NCI-H748 (cell line): ENCODE results near the gene PCK1.

Experiments
- DNase-seq: peaks from one replicate; lab custom pipeline; 2025; ENCODE audit not compliant: unreplicated experiment; lab: John Stamatoyannopoulos, UW

The PCK1 gene

DNA sequence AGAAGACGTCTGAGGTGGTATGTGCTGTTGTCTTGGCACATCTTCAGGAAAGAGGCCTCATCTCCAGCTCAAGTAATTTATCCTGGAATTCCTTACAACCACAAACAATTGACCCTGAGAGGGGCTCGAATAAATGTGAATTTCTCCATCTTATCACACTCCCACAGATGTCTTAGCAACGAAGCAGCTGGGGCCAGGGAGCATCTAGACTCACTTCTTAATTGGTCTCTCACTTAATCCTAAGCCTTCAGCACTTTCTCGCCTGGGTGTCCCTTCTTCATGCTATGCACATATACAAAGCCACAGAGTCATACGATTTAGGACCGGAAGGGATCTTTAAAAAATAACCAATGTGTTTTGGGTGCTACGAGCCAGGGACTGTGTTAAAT lies 27.1 kb downstream of the PCK1 start:
- no peak for DNase-seq

DNA sequence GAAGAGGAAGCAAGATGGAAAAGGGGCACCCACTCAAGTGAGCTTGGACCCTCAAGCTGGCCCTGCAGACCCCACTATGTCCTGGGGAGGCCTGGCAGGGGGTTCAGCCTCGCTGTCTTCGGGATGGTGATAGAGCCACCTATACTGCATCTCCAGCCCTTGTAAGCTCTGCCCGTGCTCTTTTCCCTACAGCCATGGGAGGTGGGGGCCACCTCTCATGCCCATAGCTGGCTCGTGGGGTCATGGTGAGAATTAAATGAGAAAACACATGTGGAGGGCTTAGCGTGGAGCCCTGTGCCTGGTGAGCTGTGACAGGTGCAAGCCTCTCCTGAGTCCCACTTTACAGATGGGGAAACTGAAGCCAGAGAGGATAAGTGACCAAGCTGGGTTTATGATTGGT lies 27.7 kb downstream of the PCK1 start:
- DNase-seq, result no peak

- no peak for DNase-seq
These were observed 28.3 kb downstream of the PCK1 start for GRCh38 chr20:57589123-57589727.

GRCh38 chr20:57589728-57590484 lies 29.0 kb downstream of the PCK1 start:
- DNase-seq, result no peak

DNA sequence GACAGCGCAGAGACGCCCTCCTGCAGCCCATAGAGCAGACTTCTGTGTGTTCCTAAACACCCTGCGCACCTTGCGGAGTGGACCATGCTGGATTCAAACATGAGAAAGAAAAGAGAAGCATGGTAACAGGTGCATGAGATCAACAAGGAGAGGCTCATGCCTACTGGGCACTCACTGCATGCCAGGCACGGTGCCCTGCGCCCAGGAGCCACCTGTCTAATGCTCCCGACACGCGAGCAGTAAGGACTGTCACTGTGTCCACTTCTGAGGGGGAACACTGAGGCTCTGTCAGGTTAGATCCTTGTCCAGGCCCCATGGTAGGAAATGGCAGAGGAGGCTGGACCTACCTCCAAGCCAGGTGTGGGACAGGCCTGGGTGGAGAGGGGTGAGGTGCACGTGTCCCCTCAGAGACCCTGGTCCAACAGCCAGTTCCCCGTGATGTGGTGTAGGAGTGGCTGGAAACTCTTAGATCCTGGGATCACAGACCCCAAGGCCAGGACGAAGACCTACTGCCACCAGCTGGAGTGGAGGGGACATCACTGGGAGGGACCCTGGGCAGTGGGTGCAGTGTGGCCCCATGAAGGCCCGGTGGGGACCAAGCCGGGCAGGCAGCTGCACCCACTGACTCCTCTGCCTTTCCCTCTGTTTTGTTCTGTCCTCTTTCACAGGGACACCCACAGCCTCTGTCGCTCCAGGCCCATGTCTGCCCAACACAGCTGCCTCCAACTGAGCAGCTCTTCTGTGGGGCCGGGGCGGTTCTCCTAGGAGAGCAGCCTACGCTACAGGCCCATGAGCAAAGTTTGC lies 29.8 kb downstream of the PCK1 start:
- no peak for DNase-seq

DNA sequence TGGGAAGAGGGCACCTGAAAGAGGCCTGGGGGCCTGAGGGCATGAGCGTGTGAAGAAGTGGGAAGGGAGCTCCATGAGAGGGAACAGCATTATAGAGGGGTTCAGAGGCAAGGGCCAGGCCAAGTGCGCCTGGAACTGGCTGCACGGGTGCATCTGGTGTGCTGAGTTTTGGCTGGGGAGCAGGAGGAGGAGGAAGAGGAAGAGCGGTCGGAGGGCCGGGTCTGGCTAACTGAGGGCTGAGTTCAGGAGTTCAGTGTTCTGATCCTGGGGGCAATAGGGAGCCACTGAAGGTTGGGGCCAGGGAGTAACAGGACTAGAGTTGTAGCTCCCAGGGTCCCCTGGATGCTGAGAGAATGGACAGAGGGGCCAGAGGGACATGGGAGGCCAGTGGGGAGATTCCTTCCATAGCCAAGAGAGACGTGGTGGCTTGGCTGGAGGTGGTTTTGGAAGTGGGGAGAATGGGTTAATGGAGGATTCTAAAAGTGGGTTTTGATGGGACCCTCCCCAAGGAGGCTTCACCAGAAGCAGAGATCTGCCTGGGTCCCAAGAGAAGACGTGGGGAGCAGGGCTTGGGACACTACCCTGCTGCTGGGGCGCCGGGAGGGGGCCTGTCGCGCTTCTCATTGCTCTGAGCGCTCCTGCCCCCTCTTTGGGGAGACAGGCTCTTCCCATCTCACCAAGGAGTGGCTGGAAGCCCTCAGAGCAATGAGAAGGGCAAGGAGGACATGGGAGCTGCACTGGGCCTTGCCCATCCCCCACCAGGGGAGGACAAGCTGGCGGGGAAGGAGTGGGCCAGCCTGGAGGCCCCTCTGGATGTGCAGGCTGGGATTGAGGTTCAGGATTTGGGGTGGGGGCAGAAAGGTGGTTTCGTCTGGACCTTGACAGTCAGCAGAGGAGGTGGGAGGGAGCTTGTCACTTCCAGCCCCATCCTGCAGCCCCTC lies 30.6 kb downstream of the PCK1 start:
- no peak for DNase-seq

- no peak for DNase-seq
These were observed 31.6 kb downstream of the PCK1 start for GRCh38 chr20:57592263-57593092.

- DNase-seq, result no peak
These were observed 32.4 kb downstream of the PCK1 start for GRCh38 chr20:57593134-57593886.

DNA sequence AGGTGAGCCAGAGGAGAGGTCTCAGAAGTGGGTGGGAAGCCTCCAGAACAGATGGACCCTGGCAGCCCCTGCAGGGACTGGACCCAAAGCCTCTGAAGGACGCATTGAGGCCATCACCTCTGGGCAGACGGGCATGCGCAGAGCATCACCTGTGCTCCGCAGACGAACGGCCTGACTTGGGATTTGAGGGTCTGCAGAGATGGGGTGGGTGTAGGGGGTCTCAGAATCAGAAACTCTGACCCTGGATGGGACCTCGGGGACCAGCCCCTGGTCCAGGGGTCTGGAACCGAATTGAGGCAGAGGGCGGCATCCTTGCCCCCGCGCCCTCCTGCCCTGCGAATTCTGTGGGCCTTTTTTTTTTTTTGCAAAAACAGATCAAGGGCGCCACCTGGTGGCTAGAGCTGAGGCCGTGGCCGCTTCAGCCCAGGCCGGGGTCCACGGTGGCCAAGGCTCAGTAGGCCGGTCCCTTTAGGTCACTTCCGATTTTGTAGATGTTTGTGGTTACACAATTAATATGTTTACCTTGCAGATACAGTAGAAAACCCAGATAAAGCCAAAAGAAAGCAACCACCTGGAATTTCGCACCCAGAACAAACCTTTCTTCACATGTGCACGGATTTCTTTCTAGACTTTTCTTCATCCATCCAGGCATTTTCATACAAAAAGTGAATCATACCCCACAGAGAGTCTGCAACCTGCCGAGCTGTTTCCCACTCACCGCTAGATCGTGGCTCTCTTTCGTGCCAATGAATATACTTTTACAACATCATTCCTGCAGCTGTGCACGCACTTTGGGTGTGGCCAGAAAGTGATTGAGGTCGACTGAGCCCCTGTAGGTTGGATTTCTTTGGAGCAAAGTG lies 33.4 kb downstream of the PCK1 start:
- peak; percentile 35 for DNase-seq

DNA sequence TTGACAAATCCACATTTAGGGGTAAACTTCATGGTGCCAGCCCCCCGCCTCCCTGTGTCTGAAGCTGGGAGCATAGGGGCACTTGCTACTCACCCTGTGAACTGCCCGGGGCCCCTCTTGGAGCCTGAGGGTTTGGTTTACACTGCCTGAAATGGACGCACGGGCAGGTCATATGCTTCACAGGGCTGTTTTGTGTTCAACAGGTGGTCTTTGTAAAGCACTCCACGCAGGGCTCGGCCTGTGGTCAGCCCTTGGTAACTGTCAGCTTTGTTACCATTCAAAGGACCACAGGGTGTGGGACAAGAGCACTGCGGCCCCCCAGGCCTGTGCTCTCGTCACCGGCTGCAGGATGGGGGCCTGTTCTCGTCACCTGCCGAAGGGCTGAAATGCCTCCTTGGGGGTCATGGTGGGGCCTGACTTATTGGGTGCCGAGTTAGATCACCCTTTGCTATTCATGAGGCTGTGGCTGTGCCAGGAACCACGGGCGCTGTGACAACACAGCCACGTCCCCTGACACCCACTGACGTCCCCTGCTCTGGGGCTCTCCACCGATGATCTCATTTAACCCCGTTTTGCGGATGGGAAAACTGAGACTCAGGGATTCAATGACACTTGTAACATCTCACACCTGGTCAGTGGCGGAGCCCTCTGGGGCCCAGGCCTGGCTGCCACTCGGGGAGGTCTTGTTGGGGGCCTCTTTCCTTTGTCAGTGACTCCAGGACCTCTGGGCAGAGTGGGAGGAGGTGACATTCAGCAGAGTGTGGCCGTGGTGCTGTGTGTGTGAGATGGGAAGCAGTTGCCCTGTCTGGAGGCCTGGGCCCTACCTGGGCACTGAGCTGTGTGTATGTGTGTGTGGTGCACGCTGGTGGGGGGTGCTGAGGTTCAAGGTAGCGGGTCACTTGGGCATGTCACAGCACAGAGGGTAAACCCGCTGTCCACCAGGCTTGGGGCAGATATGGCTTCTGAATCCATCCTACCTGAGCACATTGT lies 34.4 kb downstream of the PCK1 start:
- DNase-seq, result no peak

GRCh38 chr20:57596358-57596757 lies 35.4 kb downstream of the PCK1 start:
- DNase-seq, result no peak

DNA sequence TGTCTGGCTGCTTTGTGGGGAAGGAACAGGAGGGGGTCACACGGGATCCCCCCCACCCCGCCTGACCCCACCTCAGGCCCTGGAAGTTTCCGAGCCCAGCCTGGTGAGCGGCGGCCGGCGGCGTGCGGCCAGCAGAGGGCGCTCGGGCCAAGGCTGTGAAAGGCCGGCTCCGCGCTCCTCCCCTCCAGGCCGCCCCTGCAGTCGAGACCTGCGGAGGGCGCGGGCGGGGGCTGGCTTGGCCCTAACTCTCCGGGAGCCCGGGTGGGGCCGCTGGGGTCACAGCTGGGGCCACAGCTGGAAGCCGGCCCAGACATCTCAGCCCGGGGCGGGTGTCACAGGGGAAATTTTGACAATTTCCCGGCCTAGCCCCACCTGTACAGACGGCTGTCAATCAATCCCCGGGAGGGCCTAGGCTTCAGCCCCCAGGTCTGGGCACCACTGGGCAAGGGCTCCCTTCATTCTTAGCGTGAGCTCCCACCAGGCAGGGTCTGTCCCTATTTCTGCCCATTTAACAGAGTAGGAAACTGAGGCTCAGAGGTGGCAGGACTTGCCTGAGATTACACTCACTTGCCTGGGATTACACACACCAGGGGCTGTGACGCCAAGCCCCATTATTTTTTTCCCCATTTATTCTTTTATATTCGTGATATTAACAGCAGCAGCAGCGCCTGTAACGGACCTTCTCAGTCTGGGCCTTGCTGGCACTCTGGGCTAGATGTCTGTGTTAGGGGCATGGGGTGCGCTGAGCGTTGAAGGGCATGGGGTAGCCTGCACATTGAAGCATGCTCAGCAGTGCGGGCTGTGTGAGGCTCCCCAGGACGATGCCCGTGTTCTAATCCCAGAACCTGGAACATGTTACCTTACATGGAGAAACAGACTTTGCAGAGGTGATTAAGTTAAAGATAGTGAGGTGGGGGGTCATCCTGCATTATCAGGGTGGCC lies 36.4 kb downstream of the PCK1 start:
- DNase-seq, result peak; percentile 39

- DNase-seq, result no peak
These were observed 37.1 kb downstream of the PCK1 start for GRCh38 chr20:57598060-57598459.

DNA sequence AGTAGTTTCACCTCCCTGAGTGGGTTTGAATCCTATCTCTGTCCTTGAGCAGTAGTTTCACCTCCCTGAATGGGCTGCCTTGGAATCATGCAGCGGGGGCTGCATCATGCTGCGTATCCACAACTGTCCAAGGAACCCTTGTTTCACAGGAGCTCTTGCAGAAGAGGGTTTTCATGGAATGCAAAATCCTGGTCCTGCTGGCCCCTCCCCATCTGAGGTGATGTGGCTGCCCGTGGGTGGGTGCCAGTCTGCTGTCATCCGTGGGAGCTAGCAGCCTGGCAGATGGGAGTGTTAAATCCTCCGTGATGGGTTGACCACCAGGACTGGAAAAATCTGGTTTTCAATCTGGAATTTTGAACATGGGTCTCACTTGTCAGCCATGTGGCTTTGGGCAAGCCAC lies 37.6 kb downstream of the PCK1 start:
- DNase-seq, result no peak

DNA sequence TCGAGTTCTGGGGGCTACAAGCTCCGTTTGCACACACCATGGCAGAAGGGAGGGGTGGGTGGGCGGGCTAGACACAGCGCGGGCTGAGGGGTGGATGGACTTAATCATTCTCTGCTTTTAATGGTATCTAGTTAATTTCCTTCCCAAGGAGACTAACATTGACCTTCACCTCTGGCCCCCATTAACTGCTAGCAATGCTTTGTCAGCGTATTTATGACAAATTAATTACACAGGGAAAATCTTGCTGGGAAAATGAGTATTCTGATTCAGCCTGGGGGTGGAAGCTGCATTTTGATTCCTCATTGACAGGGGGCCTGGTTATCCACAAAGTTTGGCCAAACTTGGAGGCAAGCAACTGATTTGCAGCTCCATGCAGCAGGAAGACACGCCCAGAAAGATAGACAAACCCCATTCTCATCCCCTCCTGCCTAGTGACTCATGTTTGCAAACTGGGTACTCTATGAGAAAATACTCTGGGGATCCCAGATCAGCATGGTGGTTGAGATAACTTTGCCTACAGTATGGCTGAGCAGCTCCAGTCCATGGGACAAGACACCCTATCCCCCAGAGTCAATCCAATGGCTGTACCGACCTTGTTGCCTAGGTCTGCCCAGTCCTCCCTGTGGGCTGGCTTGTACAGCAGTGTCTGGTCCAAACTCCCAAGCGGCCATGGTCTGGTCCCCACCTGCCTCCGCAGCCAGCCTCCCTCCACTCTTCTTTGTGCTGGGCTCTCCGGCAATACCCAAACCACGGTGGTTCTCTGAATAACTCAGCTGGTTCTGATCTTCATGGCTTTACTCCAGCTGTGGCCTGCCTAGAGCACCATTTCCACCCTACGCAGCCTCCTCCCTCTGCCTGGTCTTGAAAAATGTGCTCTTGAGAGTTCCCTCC lies 39.7 kb downstream of the PCK1 start:
- DNase-seq, result no peak
